HUES64 (cell line): ENCODE data around the gene APOE.

Source experiments
- H3K27ac ChIP-seq: 2 replicates; pipeline ENCODE4 v1.7.0; 2013; ENCODE audit warnings: low read depth, low read length, inconsistent platforms
- H3K27me3 ChIP-seq: 2 replicates; pipeline ENCODE4 v1.6.1; 2013; ENCODE audit warnings: mild to moderate bottlenecking, low read length; ENCODE audit not compliant: insufficient read depth
- H3K36me3 ChIP-seq: 2 replicates; pipeline ENCODE4 v1.6.1; 2013; ENCODE audit warnings: mild to moderate bottlenecking, low read length; ENCODE audit not compliant: insufficient read depth
- H3K4me1 ChIP-seq: 2 replicates; pipeline ENCODE4 v1.6.1; 2013; ENCODE audit warnings: mild to moderate bottlenecking, low read length, moderate library complexity; ENCODE audit not compliant: insufficient read depth
- H3K4me3 ChIP-seq: 2 replicates; pipeline ENCODE4 v1.5.1; 2013; ENCODE audit warnings: mild to moderate bottlenecking, low read length, moderate library complexity
- H3K9ac ChIP-seq: 2 replicates; pipeline ENCODE4 v1.6.1; 2013; ENCODE audit warnings: mild to moderate bottlenecking, low read depth, low read length
- H3K9me3 ChIP-seq: 2 replicates; pipeline ENCODE4 v1.6.1; 2013; ENCODE audit warnings: low read depth, low read length; ENCODE audit not compliant: insufficient read depth
- WGBS: fragments of 150-250, 120-280 bp; methylation state at CpG from one replicate; pipeline ENCODE4 v1.1.7; 2013; ENCODE audit warnings: missing lambda C conversion rate; 5-methylcytosine and 5-hydroxymethylcytosine counted together

The APOE gene

DNA sequence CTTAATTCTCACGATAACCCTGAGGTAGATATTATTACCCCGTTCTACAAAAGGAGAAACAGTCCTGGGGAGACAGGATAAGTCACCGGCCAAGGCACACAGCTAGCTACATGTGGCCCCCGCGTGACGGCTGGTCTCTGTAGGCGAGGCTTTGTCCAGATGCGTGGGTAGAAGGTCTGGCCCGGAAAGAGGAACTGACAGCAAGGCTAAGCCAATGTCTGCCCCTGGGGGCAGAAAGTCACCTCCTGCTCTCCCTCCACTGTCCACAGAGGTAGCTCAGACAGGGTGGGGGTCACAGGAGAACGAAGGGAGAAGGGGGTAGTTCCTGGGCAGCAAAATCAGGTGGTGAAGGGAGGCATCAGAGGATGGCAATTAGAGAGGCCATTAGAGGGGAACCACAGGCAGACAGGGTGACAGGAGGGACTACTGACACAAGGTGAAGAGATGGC, 38.2 kb downstream of the APOE start:
- no peaks in the 10 kb centered on the region for H3K4me1 ChIP-seq
- H3K36me3 ChIP-seq: no peaks in the 10 kb centered on the region
- no peaks in the 10 kb centered on the region for H3K27me3 ChIP-seq
- no peak overlapping the region for H3K9ac ChIP-seq
- no peak overlapping the region for H3K27ac ChIP-seq
- 88% methylated on average over 10 of the region's 10 CpGs for WGBS
- no peak overlapping the region for H3K4me3 ChIP-seq
- no peaks in the 10 kb centered on the region for H3K9me3 ChIP-seq

GRCh38 chr19:44947041-44947581, 41.5 kb downstream of the APOE start:
- no peak overlapping the region for H3K9ac ChIP-seq
- H3K4me1 ChIP-seq: no peaks in the 10 kb centered on the region
- 93% methylated on average over 13 of the region's 13 CpGs for WGBS
- peaks cover 7% of the 10 kb centered on the region for H3K36me3 ChIP-seq
- no peaks in the 10 kb centered on the region for H3K9me3 ChIP-seq
- H3K4me3 ChIP-seq: no peak overlapping the region
- H3K27ac ChIP-seq: no peak overlapping the region
- H3K27me3 ChIP-seq: no peaks in the 10 kb centered on the region

DNA sequence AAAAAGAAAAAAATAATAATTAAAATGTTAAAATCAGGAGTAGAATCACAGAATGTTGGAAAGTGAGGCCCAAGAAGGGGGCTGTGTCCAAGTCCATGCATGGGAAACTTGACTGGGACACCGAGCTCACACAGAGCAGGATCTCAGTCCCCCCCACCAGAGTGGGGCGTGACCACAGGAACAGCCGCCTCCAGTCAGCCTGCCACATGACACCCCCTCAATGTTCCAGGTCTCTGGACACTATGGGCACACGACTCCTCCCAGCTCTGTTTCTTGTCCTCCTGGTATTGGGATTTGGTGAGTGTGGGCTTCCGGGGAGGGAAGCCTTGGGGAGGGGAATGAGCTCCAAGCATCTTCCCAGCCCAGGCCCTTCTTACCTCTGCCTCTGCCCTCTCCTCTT, 42.6 kb downstream of the APOE start:
- no peaks in the 10 kb centered on the region for H3K27me3 ChIP-seq
- H3K4me3 ChIP-seq: no peak overlapping the region
- H3K36me3 ChIP-seq: peaks cover 7% of the 10 kb centered on the region
- H3K9ac ChIP-seq: no peak overlapping the region
- WGBS: 94% methylated on average over 4 of the region's 5 CpGs
- no peaks in the 10 kb centered on the region for H3K4me1 ChIP-seq
- H3K27ac ChIP-seq: no peak overlapping the region
- H3K9me3 ChIP-seq: no peaks in the 10 kb centered on the region

- peaks cover 7% of the 10 kb centered on the region for H3K36me3 ChIP-seq
- no peak overlapping the region for H3K4me3 ChIP-seq
- no peaks in the 10 kb centered on the region for H3K4me1 ChIP-seq
- no peaks in the 10 kb centered on the region for H3K27me3 ChIP-seq
- H3K9ac ChIP-seq: no peak overlapping the region
- no peak overlapping the region for H3K27ac ChIP-seq
- 91% methylated on average over 4 of the region's 5 CpGs for WGBS
- no peaks in the 10 kb centered on the region for H3K9me3 ChIP-seq
Measured at GRCh38 chr19:44948763-44949374, 43.3 kb downstream of the APOE start.

- H3K4me1 ChIP-seq: no peaks in the 10 kb centered on the region
- H3K27ac ChIP-seq: no peak overlapping the region
- no peak overlapping the region for H3K4me3 ChIP-seq
- no peaks in the 10 kb centered on the region for H3K9me3 ChIP-seq
- H3K36me3 ChIP-seq: peaks cover 7% of the 10 kb centered on the region
- 79% methylated on average over 9 of the region's 9 CpGs for WGBS
- H3K27me3 ChIP-seq: no peaks in the 10 kb centered on the region
- H3K9ac ChIP-seq: no peak overlapping the region
Measured at GRCh38 chr19:44949550-44949949, 44.0 kb downstream of the APOE start.

GRCh38 chr19:44951179-44952159, 45.9 kb downstream of the APOE start:
- Histone ChIP-seq H3K27ac (no peak overlapping the region), H3K27me3 (no peaks in the 10 kb centered on the region), H3K9me3 (no peaks in the 10 kb centered on the region), H3K4me1 (peaks cover 6% of the 10 kb centered on the region; the same call in 1 of the 2 replicates), H3K9ac (no peak overlapping the region), H3K4me3 (no peak overlapping the region), H3K36me3 (peaks cover 7% of the 10 kb centered on the region)
- WGBS: 61% methylated on average over 13 of the region's 13 CpGs

GRCh38 chr19:44954278-44954648, 48.7 kb downstream of the APOE start:
- peak overlapping the region; percentile 99 for H3K27ac ChIP-seq
- H3K4me3 ChIP-seq: peak overlapping the region; percentile 97
- peaks cover 7% of the 10 kb centered on the region; the same call in 1 of the 2 replicates for H3K4me1 ChIP-seq
- peak overlapping the region; percentile 97 for H3K9ac ChIP-seq
- H3K27me3 ChIP-seq: no peaks in the 10 kb centered on the region
- peaks cover 7% of the 10 kb centered on the region for H3K36me3 ChIP-seq
- WGBS: 59% methylated on average over 13 of the region's 13 CpGs
- H3K9me3 ChIP-seq: no peaks in the 10 kb centered on the region

GRCh38 chr19:44954649-44955504, 49.3 kb downstream of the APOE start, which contains the start of gene CLPTM1:
CLPTM1 (plus strand) TSS chr19:44955380; CDS start chr19:44955396, 16 bp downstream.
- peaks cover 6% of the 10 kb centered on the region for H3K36me3 ChIP-seq
- H3K27me3 ChIP-seq: no peaks in the 10 kb centered on the region
- WGBS: under 1% methylated on average over 65 of the region's 65 CpGs
- H3K4me3 ChIP-seq: peak within 1 kb of the TSS; percentile 97
- peaks cover 7% of the 10 kb centered on the region; the same call in 1 of the 2 replicates for H3K4me1 ChIP-seq
- H3K9me3 ChIP-seq: no peaks in the 10 kb centered on the region
- peak within 1 kb of the TSS; percentile 97 for H3K9ac ChIP-seq
- peak within 1 kb of the TSS; percentile 99 for H3K27ac ChIP-seq

GRCh38 chr19:44955505-44956439, 50.2 kb downstream of the APOE start:
- Histone ChIP-seq H3K4me1 (peaks cover 7% of the 10 kb centered on the region; the same call in 1 of the 2 replicates), H3K9me3 (no peaks in the 10 kb centered on the region), H3K27me3 (no peaks in the 10 kb centered on the region)

DNA sequence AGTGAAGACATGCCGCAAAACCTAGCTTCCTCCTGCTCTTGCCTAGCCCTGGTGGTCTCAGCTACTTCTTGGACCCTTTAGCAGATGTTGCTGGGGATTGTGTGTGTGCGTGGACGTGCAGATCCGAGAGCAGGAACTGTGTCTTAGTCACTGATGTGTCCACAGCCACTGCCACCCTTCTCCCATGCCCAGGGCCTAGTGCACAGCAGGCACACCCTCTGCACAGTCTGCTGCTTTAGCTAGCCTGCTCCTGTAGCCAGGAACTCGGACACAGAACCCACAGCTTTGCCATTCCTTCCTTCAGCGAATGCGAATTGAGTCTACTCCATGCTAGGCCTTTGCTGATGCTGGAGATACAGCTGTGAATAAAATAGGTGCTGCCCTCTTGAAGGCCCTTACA, 51.9 kb downstream of the APOE start:
- WGBS: 97% methylated on average over 7 of the region's 7 CpGs

More at GRCh38 chr19:44955505-44956439, 50.2 kb downstream of the APOE start:
- Histone ChIP-seq H3K4me3 (peak overlapping the region; percentile 97), H3K9ac (peak overlapping the region; percentile 95), H3K27ac (peak overlapping the region; percentile 70), H3K36me3 (peaks cover 6% of the 10 kb centered on the region; the same call in 1 of the 2 replicates)
- 5% methylated on average over 40 of the region's 40 CpGs for WGBS

More for the DNA sequence above, 51.9 kb downstream of the APOE start:
- H3K27me3 ChIP-seq: no peaks in the 10 kb centered on the region
- H3K9ac ChIP-seq: peak overlapping the region; percentile 34; the same call in 1 of the 2 replicates
- no peaks in the 10 kb centered on the region for H3K9me3 ChIP-seq
- H3K4me1 ChIP-seq: peaks cover 7% of the 10 kb centered on the region; the same call in 1 of the 2 replicates
- H3K27ac ChIP-seq: no peak overlapping the region
- peaks cover 19% of the 10 kb centered on the region for H3K36me3 ChIP-seq
- H3K4me3 ChIP-seq: no peak overlapping the region
